ACHN (cell line): ENCODE measurements around the gene CBX5.

Source experiments
- DNase-seq: peaks from one replicate; pipeline ENCODE4 v3.0.0-alpha.2; 2015
- in situ Hi-C: cut with HindIII; loops from 2 replicates; pipeline ENCODE4 v1.10.0; 2017; ENCODE audit warnings: low sequenced_read_pairs, low pct_ligation_motif_present, low pct_unique_long_range_greater_than_20kb

CBX5 gene

DNA sequence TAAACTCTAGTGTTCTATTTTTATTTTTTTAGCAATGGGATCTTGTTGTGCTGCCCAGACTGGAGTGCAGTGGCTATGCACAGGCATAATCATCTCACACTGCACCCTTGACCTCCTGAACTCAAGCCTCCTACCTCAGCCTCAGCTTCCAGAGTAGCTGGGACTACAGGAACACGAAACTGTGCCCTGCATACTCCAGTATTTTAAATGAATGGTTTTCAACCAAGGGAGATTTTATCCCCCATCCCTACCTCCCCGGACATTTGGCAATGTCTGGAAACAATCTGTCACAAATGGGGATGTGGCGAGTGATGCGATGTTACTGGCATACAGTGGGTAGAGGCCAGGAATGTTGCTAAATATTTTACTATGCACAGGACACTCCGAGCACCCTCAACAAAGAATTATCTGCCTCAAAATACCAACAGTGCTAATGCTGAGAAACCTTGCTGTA, 2.1 kb downstream of the CBX5 start:
- in situ Hi-C loops = no loop called here
- peak; percentile 72 for DNase-seq

DNA sequence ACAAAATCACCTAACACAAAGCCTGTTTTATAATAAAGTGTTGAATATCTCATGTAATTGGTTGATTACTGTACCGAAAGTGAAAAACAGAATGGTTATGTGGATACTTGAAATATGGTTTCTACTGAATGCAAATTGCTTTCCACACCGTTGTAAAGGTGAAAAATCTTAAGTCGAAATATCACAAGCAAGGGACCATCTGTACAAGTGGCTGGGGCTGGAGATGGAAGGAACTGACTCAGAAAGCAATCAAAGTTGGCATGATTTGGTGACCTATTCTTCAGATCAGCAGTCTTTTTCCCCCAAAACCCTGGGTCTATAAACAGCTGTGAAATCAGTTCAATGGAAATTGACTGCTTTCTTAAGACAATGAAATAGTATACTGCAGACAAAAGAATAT, 3.6 kb downstream of the CBX5 start:
- no peak for DNase-seq
- in situ Hi-C loops = no loop called here

DNA sequence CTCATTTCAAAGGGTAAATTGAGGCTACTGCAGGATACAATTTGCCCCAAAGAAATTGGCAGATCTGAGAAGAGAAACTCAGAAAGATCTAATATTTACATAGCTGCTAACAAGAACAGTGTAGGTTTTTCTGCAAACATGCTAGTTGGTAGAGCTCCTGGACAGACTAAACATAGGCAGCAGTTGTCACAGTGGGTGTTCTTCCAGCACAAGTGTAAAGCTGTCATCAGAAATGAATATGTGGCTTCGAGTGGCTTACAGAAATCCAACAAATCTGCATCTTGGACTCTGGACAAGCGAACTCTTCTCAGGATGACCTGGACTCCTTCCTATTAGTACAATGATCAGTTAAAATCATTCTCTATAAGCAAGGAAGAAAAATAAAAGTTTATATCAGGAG, 5.9 kb downstream of the CBX5 start:
- in situ Hi-C loops = no loop called here
- no peak for DNase-seq

DNA sequence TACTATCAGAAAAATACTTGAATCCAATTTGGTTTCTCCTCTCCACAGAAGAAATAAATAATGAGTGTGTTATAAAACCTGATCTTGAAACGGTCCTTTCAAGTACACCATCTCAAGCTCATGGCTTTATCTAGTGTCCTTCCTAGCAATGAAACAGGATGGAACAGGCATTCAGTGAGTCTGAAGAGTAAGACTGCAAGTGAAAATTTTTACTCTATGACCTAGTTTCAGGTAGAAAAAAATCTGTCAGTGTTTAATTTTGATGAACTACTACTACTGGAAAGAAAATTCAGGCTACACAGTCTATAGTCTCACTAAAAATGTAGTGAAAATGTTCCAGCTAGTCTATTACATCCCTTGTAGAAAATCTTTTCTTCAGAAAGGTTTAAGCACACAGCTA, 7.7 kb downstream of the CBX5 start:
- in situ Hi-C loops = no loop called here

GRCh38 chr12:54270345-54270744, 9.6 kb downstream of the CBX5 start:
- in situ Hi-C loops = no loop called here
- no peak for DNase-seq

More for the DNA sequence above, 7.7 kb downstream of the CBX5 start:
- DNase-seq = no peak

DNA sequence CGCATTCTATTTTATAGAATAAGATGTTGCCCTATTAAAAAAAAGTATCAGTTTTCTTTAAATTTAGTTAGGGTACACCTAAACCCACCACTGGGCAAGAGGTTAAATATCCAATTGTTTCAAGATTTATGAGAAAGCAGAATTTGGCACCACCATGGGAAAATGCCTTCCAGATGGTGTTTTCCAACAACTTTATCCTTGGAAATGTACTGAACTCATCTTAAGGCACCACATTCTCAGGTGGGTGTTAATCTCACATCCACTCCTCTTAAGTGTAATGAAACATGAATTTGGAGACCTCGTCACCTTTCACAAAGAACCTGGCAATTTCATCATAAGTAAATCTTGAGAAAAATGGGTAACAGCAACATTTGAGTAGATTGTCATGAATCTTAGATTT, 13.1 kb downstream of the CBX5 start:
- in situ Hi-C loops = no loop called here
- DNase-seq = no peak

GRCh38 chr12:54265364-54265812, 14.5 kb downstream of the CBX5 start:
- no peak for DNase-seq
- in situ Hi-C loops = no loop called here

- in situ Hi-C loops = no loop called here
- peak; percentile 81 for DNase-seq
These were observed 17.5 kb downstream of the CBX5 start for GRCh38 chr12:54262403-54262925.

GRCh38 chr12:54261815-54262402, 18.0 kb downstream of the CBX5 start:
- peak; percentile 60 for DNase-seq
- in situ Hi-C loops = no loop called here

GRCh38 chr12:54259194-54260011, 20.5 kb downstream of the CBX5 start:
- in situ Hi-C loops = no loop called here
- peak; percentile 94 for DNase-seq

DNA sequence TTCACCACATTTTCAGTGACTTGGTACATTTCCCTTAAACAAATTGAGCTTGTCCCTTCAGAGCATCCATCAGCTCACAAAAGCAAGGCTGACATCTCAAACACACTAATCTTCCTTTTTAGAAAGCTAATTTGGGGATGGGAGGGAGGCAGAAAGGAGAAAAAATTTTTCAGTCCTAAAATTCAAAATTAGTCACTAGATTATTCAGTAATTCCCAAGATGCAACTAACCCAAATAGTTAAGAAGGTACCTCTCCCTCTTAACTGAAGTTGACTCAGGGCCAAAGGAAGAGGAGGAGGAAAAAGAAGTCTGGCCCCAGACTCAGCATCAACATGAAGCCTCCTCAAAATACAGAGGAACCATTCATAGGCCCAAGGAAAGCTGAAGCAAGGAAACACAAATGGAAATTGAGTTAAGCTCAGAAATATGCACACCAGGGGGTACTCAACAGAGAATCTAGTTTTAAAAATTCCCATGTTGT, 21.7 kb downstream of the CBX5 start:
- DNase-seq = peak; percentile 26
- in situ Hi-C loops = no loop called here

GRCh38 chr12:54257332-54257731, 22.6 kb downstream of the CBX5 start:
- DNase-seq = no peak
- in situ Hi-C loops = no loop called here

DNA sequence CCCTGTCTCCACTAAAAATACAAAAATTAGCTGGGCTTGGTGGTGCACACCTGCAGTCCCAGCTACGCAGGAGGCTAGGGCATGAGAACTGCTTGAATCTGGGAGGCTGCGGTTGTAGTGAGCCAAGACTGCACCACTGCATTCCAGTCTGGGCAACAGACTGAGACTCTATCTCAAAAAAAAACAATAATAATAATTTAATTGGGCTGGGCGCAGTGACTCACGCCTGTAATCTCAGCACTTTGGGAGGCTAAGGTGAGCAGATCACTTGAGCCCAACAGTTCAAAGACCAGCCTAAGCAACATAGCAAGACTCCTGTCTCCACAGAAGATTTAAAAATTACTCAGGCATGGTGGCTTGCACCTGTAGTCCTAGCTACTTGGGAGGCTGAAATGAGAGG, 26.7 kb downstream of the CBX5 start:
- no peak for DNase-seq
- in situ Hi-C loops = no loop called here

DNA sequence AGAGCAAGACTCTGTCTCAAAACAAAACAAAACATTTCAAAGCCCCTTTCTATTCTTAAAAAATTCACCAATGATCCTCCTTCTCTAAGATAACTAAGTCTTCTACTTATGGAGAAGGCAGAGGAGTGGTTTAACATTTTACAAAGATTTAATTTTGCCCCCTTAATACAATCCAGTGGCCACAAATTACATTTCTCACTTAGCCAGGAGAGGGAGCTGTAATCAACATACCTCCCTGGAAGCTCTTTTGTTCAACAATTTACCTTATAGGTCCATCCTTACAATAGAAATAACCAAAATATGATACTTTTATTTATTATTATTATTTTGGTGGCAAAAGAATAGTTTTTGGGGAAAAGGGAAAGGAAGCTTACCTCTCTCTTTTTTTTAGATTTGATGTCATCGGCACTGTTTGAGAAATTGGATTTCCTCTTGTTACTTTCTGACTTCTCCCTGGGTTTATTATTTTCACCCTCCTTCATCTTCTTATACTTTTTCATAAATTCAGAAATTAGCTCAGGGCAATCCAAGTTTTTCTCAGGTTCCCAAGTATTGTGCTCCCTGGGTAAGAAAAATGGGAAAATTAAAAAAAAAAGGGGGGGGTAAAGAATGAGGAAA, 28.1 kb downstream of the CBX5 start:
- in situ Hi-C loops = no loop called here
- peak; percentile 75 for DNase-seq

DNA sequence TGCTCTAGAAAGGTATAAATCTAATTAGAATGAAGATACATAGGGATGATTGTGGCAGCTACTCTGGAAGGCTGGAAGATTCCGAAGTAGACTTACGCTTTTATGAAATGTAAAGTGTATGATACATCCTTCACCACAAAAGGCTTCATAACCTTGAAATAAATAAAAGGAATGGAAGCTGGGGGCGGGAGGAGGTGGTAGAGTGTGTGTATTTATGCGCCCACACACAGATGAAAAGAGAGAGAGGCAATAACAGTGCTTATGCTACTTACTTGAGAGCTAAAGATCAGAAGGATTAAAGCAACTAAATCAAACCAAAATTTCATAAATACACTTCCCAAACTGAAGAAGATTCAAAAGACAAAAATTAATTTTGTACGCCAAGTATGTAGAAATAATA, 30.4 kb downstream of the CBX5 start:
- no peak for DNase-seq
- in situ Hi-C loops = no loop called here

DNA sequence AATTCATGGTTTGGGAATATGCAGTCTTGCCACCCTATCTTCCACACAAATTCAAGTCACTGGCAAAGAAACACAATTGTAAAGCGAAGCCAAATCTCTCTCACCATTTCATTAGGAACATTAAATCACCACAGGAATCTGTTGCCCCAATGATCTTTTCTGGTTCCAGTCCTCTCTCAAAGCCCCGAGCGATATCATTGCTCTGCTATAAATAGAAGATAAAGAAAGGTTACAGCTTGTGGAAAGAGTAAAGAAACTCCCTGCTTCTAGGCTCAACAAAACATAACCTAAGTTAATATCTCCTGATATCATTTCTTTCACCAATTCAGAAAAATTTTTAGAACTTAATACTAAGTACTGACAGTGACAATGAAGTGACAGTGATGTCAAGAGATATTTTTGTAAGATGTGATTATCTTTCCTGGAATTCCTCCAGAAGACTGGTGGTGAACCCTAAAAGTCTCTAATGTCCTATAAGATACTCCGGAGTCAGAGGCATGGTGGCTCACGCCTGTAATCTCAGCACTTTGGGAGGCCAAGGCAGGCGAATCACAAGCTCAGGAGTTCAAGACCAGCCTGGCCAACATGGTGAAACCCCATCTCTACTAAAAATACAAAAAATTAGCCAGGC, 33.8 kb downstream of the CBX5 start:
- in situ Hi-C loops = no loop called here
- no peak for DNase-seq

GRCh38 chr12:54240971-54241588, 38.8 kb downstream of the CBX5 start:
- DNase-seq = no peak
- in situ Hi-C loops = no loop called here

DNA sequence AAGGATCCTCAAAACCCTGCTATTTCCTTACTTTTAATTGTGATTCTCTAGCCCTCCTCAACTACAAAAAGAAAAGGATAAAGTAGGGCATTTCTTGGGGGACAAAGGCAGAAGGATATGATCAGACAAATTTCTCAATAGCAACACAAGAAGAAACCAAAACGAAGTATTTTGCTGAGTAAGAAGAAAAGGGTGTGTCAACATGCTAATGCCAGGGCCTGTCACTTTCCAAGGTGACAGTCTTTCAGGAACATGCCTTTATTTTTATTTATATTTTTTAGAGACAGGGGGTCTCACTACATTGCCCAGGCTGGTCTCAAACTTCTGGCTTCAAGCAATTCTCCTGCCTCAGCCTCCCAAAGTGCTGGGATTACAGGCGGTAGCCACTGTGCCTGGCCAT, 39.8 kb downstream of the CBX5 start:
- in situ Hi-C loops = no loop called here
- no peak for DNase-seq
